Ammon's horn (tissue), 1 donor: ENCODE measurements around the gene C11orf21.

Source experiments
- DNase-seq: peaks from one replicate; pipeline ENCODE4 v3.0.0-alpha.2; 2016; ENCODE audit warnings: low spot score

Gene C11orf21

DNA sequence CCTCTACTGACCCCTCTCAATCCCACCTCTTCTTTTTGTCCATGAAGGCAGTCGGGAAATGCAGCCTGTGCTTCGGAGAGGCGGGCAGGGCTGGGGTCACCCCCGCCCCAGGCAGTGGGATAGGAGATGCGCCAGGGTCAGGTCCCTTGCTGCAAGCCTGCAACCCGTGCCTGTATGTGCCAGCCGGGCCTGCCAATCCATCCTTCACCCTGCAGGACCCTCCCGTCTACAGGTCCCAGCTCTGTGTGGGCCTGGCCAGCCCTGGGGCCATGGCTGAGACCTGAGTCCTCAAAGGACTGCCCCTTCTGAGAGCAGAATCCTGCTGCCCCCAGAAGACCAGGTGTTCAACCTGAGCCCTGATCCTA, 42.3 kb downstream of the C11orf21 start:
- no peak for DNase-seq

DNA sequence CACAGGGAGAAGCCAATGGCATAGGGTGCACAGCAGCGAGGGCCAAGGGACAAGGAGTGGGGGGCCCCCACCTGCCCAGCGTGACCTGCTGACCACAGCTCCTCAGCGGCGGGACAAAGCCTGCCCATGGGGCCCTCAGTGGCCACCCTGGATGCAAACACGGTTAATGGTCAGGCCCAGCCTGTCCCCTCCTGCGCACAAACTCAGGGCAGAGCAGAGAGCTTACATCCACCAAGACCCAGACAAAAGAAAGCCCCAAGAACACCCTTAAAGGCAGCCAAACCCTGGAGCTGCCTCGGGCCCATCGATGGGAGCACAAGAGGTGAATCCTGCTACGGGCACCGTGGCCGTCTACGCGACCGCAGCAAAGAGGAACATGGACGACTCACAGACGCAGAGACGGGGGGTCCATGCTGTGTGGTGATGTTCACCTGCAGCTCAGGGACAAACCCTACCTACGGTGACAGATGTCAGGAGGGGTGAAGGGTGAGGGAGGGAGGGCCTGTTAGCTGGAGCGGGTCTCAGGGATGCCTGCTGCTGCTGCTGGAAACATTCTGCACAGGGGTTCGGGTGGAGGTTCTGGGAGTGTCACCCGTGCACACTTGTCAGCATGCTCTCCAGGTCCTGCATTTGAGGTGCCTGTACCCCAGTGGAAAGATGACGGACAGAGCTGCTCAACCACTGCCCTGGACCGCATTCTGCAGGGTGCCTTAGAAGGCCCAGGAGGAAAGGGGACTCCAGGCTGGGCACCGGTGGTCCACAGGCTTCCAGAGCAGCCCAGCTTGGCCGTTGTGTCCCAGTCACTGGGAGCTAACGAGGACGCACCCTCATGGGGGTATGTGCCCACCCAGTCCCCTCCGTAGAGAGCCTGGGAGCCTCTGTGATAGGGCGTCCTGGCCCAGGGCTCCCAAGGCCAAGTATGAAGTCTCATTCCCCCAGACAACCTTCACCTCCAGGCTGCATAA, 42.9 kb downstream of the C11orf21 start:
- no peak for DNase-seq

DNA sequence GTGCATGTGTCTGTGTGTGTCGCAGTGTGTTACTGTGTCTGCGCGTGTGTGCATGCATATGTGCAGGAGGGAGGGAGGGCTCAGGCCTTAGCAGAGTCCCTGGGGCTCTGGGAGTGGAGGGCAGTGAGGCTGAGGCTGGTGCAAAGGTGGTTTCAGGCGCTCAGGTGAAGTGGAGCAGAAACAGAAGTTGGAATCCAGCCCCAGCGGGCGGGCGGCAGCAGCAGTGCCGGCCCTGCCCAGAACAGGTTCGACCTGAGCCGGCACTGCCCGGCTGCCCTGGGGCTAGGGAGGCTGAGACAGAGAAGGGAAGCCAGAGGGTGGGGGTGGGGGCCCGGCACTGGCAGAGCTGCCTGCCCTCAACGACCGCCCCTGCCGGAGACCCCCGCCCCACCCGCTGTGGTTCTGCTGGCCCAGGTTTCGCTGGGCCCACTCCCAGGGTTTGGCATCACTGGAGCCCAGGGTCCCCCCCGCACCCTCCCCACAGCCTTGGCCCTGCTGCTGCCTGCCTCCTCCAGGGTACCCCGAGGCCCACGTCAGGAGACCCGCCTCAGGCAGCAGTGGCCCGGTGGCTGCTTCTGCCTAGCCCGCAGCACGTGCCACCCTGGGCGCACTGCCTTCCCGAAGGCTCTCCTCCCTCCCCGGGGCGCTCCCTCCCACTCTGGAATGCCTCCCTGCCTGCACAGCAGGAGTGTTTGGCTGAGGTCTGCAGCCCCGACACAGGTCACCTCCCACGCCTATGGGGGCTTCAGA, 44.6 kb downstream of the C11orf21 start:
- DNase-seq, result no peak

DNA sequence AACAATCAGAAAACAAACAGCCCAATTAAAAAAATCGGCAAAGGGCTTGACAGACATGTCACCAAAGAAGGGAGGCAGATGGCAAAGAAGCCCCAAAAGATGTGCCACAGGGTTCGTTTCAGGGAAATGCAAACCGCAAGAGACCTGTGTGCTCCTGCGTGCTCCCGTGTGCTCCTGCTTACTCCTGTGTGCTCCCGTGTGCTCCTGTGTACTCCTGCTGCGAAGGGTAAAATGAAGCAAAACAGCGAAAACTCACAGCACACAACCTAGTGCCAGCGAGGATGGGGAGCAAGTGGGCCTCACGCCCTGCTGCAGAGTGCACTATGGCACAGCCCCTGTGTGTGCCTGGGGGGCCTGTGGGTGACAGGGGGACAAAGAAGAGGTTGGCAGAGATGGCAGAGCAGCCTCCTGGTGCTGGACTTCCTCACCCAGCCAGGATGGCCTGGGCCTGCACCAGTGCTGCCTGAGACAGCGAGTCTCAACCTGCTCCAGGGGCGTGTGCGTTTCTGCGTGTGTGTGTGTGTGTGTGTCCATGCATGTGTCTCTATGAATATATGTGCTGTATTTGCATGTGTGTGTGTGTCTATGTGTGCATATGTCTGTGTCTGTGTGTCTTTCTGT, 45.3 kb downstream of the C11orf21 start:
- no peak for DNase-seq

DNA sequence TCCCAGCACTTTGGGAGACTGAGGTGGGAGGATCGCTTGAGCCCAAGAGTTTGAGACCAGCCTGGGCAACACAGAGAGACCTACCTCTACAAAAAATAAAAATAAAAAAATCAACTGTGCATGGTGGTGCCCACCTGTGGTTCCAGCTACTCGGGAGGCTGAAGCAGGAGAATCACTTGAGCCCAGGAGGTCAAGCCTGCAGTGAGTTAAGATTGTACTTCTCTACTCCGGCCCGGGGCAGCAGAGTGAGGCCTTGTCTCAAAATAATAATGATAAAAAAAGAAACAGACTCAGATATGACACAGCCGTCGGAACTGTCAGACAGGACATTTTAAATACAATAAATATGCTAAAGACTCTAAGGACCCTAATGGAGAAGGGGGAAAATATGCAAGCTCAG, 49.7 kb downstream of the C11orf21 start:
- DNase-seq, result no peak

DNA sequence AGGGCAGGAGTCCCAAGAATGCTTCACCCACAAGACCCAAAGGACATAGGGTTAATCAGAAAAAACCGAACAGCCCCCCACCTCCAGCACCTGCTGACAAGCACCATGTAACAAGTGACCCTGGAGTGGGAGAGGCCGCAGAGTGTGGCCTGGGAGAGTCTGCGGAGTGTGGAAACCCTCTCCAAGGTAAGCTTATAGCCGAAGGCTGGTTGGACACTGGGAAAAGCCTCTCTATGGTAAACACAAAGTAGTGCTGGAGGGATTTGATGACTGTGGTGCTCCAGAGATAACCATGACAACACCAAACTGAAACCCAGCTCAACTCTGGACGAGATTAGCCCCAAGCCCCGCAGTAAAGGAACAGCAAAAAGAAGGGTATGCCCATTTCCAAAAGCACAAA, 50.6 kb downstream of the C11orf21 start:
- DNase-seq, result no peak

DNA sequence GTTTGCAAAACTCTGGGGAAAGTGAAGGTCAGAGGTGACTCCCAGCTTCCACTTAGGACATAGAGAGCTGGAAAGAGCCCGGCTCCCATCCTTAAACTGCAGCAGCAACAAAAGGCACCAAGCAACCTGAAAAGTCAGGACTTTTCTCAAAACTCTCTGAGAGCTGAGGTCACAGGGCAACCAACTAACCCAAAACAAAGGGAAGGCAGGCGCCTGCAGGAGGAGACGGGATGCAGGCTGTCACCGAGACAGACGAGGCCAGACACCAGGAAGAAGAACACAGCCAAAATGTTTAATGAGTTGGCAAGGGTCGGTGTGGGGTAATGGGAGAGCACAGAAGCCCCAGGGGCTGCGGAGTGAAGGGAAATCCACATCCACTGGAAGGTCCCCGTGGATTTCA, 51.2 kb downstream of the C11orf21 start:
- DNase-seq, result no peak

DNA sequence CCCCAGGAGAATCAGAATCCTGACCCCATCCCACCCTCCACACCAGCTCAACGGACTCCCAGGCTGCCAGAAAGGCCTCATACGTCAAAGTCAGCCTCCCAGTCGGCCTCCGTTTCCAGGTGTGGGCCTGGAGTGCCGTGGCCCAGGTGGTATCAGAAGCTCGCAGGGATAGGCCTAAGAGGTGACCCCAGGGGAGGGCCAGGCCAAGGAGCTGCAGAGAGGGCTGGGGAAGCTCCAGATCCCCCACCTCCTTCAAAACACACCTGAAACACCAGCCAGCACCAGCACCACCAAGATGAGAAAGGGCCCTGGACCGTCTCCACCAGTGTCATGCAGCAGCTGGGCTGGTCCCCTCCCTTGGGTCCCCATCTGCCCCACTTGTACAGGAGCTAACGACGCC, 51.7 kb downstream of the C11orf21 start:
- no peak for DNase-seq

DNA sequence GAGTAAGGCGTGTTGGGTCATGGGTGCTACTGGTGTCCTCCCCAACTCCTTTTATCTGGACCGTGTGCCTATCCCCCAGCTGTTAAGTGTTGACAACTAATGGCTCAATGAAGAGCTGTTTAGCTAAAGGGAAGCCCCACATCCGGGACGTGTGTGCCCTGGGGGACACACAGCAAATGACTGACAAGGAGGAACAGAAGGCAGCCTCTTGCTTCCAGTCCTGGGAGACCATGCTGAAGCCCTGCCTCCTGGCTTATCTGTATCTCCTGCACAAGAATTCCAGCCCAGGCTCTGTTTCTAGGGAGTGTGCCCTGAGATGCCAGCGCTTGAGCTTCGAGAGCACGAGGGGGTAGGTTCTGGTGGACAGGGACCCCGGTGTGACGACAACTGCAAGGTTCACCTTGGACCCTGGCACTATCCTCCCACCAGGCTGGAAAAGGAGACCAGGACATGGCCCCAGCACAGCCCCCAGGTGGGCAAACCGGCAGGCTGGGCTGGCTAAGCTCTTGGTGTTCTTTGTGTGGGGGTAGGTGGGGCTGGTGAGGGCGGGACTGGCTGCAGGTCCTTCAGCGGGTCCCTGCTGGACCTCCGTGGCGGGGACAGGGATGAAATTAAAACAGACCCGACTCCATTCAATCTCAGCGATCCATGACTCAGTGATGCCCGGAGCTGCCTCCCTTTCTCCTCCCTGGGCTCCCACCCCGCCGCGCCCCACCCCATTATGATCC, 52.4 kb downstream of the C11orf21 start:
- DNase-seq, result no peak

DNA sequence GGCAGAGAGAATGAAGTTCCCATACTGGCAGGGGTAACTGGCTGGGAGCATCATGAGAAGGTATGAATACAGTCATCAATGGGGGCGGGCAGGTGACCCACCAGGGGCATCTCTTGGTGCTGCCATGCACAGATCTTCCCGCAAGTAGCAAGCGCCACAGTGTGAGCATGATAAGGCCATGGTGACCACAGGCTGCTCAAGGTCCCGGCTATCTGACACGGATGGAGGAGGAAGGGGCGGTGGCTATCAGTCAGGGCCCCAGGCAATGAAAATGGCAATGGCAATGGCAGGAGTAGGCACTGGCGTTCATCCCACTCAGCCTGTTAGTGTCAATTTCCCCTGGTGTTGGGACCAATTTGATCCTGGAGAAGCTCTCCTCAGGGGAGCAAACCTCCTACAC, 53.0 kb downstream of the C11orf21 start:
- no peak for DNase-seq

DNA sequence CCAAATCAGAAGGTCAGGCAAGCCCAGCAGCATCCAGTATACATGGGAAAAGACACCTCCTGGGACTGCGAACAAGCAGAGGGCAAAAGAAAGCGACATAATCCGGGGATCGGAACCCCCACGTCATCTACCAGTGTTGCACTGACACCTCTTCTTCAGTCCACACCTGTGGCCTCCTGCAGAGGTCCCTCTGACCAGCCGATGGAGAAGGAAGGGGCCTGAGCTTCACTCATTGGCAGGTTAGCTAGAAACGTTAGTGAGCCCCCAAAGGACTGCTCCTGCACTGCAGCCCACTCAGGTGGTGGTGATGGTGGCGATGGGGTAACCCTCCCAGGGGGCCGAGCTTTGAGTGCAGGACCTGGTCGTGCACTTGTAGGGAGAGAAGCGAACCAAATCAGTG, 53.5 kb downstream of the C11orf21 start:
- no peak for DNase-seq

DNA sequence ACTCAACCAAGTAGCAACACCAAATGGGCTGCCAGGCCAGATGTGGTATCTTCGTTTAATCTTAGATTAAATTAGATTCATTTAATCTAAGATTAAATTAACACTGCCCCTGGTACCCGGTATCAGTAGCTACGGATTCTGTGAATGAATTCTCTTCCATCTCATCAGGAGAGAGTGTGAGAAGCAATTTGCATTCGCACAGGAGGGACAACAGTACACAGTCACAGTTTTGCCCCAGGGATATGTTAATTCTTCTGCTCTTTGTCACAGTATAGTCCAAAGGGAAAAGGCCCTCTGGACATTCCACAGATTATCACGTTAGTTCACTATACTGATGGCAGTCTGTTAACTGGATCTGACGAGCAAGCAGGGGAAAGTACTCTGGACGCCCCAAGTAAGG, 54.2 kb downstream of the C11orf21 start:
- no peak for DNase-seq
